Measurements from ENCODE around the gene WDR91.

The WDR91 gene

GRCh38 chr7:135164357-135165061 lies 46.8 kb downstream of the WDR91 start:
- TF ChIP-seq CTCF (IDR thresholded peaks at IDR 0.05; ENCODE audit: extremely low read depth, insufficient read depth, missing control alignments): no peak
- in situ Hi-C loops (cut with MboI; ENCODE audit: low pct_unique_long_range_greater_than_20kb, low sequenced_read_pairs, unreplicated experiment): no loop called here

GRCh38 chr7:135162382-135163001 lies 48.8 kb downstream of the WDR91 start:
- TF ChIP-seq CTCF (IDR thresholded peaks at IDR 0.05; ENCODE audit: extremely low read depth, insufficient read depth, missing control alignments): no peak
- in situ Hi-C loops (cut with MboI; ENCODE audit: low pct_unique_long_range_greater_than_20kb, low sequenced_read_pairs, unreplicated experiment): no loop called here
- DNase-seq (ENCODE audit: low spot score): no peak

More at GRCh38 chr7:135164357-135165061, 46.8 kb downstream of the WDR91 start:
- no peak for DNase-seq (ENCODE audit: low spot score)

GRCh38 chr7:135161669-135162068 lies 49.7 kb downstream of the WDR91 start:
- in situ Hi-C loops (cut with MboI; ENCODE audit: low pct_unique_long_range_greater_than_20kb, low sequenced_read_pairs, unreplicated experiment): no loop called here
- TF ChIP-seq CTCF (IDR thresholded peaks at IDR 0.05; ENCODE audit: extremely low read depth, insufficient read depth, missing control alignments): no peak
- DNase-seq (ENCODE audit: low spot score): no peak

- peak; percentile 17 for TF ChIP-seq CTCF (IDR thresholded peaks at IDR 0.05; ENCODE audit: extremely low read depth, insufficient read depth, missing control alignments)
- DNase-seq (ENCODE audit: low spot score): peak; percentile 21
- in situ Hi-C loops (cut with MboI; ENCODE audit: low pct_unique_long_range_greater_than_20kb, low sequenced_read_pairs, unreplicated experiment): no loop called here
These were observed 50.3 kb downstream of the WDR91 start for GRCh38 chr7:135160858-135161653.

GRCh38 chr7:135160098-135160857 lies 51.0 kb downstream of the WDR91 start:
- no peak for TF ChIP-seq CTCF (IDR thresholded peaks at IDR 0.05; ENCODE audit: extremely low read depth, insufficient read depth, missing control alignments)
- in situ Hi-C loops (cut with MboI; ENCODE audit: low pct_unique_long_range_greater_than_20kb, low sequenced_read_pairs, unreplicated experiment): no loop called here
- peak; percentile 17 for DNase-seq (ENCODE audit: low spot score)
